Thyroid gland (tissue), 4 donors: Measurements from ENCODE around the gene TLCD2. TPM values are rescaled to one million over a fixed set of nuclear protein-coding genes. Genes with fewer than 3 reads are reported as not detected.
A peak's percentile ranks its signal among the peaks of the same experiment; 100 is the strongest.
"Not testable (repeated sequence)": the region's sequence is repeated elsewhere in the genome, so short reads cannot be mapped to it uniquely, and the experiment has no call there.

Source experiments
- DNase-seq, 2 donors: peaks; one replicate each; pipeline ENCODE4 v3.0.0-alpha.2; 2019
- H3K27ac ChIP-seq, 3 donors: fragments of 200-600 bp; sonication (generic); 1 replicate in 2 of 3; 2 replicates in 1 of 3; pipeline ENCODE4 v1.5.1; 2016 to 2019; ENCODE audit warnings: mild to moderate bottlenecking in 1 of 3, moderate library complexity in 1 of 3
- H3K27me3 ChIP-seq: fragments of 200-600 bp; sonication (generic); one replicate; pipeline ENCODE4 v1.5.1; 2019
- H3K36me3 ChIP-seq, 2 donors: fragments of 200-600 bp; sonication (generic); one replicate each; pipeline ENCODE4 v1.5.1; 2016 to 2019
- H3K4me1 ChIP-seq, 2 donors: fragments of 200-600 bp; sonication (generic); one replicate each; pipeline ENCODE4 v1.5.1; 2017 to 2019
- H3K4me3 ChIP-seq, 3 donors: fragments of 200-600 bp; sonication (generic); replicated peaks in 1 of 3; 1 replicate in 2 of 3; 2 replicates in 1 of 3; pipeline ENCODE4 v1.5.1; 2016; ENCODE audit warnings: mild to moderate bottlenecking in 1 of 3
- H3K9me3 ChIP-seq: fragments of 200-600 bp; sonication (generic); one replicate; pipeline ENCODE4 v1.5.1; 2017
- CTCF ChIP-seq, 6 experiments: fragments of 200-600 bp in 3 of 6; fragments of 450-650 bp in 3 of 6; sonication (generic) in 3 of 6; IDR thresholded peaks; one replicate each; pipeline ENCODE4 v1.5.1; 2016 to 2019; ENCODE audit warnings: antibody characterized with exemption in 6 of 6, mild to moderate bottlenecking in 2 of 6, inconsistent platforms in 1 of 6, moderate library complexity in 1 of 6
- POLR2A ChIP-seq, 2 donors: fragments of 450-650 bp; IDR thresholded peaks; one replicate each; pipeline ENCODE4 v1.6.1; 2017; ENCODE audit warnings: antibody characterized with exemption in 2 of 2, mild to moderate bottlenecking in 2 of 2, moderate library complexity in 1 of 2
- WGBS, 2 donors: methylation state at CpG; one replicate each; pipeline ENCODE4 v1.1.5; 2017; 5-methylcytosine and 5-hydroxymethylcytosine counted together
- intact Hi-C: fragments of 100-400 bp; cut with DNase I; formaldehyde crosslinking; loops from one replicate; pipeline ENCODE4 v1.15.1; 2023
- total RNA-seq, 4 donors: library from RNA; depleted of rRNA; stranded (reverse); fragments of >200 nt; gene quantifications; one replicate each; pipeline ENCODE4 v1.2.3, GENCODE V29; 2016

TLCD2 gene
- total RNA-seq, 4 donors from 2014 or later, result 1.7 to 5.6 (median 3.7) TPM

- Histone ChIP-seq H3K4me3 (no peak overlapping the region), H3K9me3 (no peaks in the 10 kb centered on the region), H3K4me1 (peaks cover 0 to 7% of the 10 kb centered on the region in 2 donors), H3K27me3 (no peaks in the 10 kb centered on the region), H3K27ac (no peak overlapping the region), H3K36me3 (peaks cover 84 to 85% of the 10 kb centered on the region in 2 donors)
- WGBS, 2 donors, result 91 to 93% methylated on average over 22 to 26 of the region's 26 CpGs
- TF ChIP-seq CTCF (IDR thresholded peaks at IDR 0.05), result no peak
- TF ChIP-seq POLR2A (IDR thresholded peaks at IDR 0.05), result no peak
- intact Hi-C loops, result loop anchor here (5.0 kb wide), 1 partner anchor 39 kb away; the partner anchor contains the start of gene TLCD2
- no peak for DNase-seq
Observed at GRCh38 chr17:1673041-1673785, 37.0 kb downstream of the TLCD2 start.

GRCh38 chr17:1663934-1664333, 46.2 kb downstream of the TLCD2 start:
- intact Hi-C loops, H3K27ac ChIP-seq, H3K9me3 ChIP-seq, DNase-seq, H3K27me3 ChIP-seq, H3K4me3 ChIP-seq, H3K4me1 ChIP-seq: not testable (repeated sequence)
- H3K36me3 ChIP-seq, result peaks cover 51 to 57% of the 10 kb centered on the region in 2 donors
- WGBS, 2 donors, result 93 to 95% methylated on average over 5 of the region's 5 CpGs

- no peak overlapping the region for H3K27ac ChIP-seq
- H3K9me3 ChIP-seq, result no peaks in the 10 kb centered on the region
- intact Hi-C loops, result no loop called here
- TF ChIP-seq CTCF (IDR thresholded peaks at IDR 0.05), result no peak
- no peak for TF ChIP-seq POLR2A (IDR thresholded peaks at IDR 0.05)
- no peak for DNase-seq
- 94 to 95% methylated on average over 9 to 12 of the region's 12 CpGs for WGBS, 2 donors
- no peak overlapping the region for H3K4me3 ChIP-seq
- peaks cover 80% of the 10 kb centered on the region in 2 donors for H3K36me3 ChIP-seq
- no peaks in the 10 kb centered on the region for H3K27me3 ChIP-seq
- H3K4me1 ChIP-seq, result no peaks in the 10 kb centered on the region
Observed at GRCh38 chr17:1661045-1661444, 49.1 kb downstream of the TLCD2 start.

- H3K4me1 ChIP-seq, result peaks cover 0 to 5% of the 10 kb centered on the region in 2 donors
- H3K4me3 ChIP-seq, result no peak overlapping the region
- H3K9me3 ChIP-seq, result no peaks in the 10 kb centered on the region
- peaks cover 95 to 99% of the 10 kb centered on the region in 2 donors for H3K36me3 ChIP-seq
- TF ChIP-seq POLR2A (IDR thresholded peaks at IDR 0.05), result no peak
- TF ChIP-seq CTCF (IDR thresholded peaks at IDR 0.05), result no peak
- H3K27me3 ChIP-seq, result no peaks in the 10 kb centered on the region
- WGBS, 2 donors, result 95 to 96% methylated on average over 9 of the region's 9 CpGs
- H3K27ac ChIP-seq, result no peak overlapping the region
- no peak for DNase-seq
- intact Hi-C loops, result no loop called here
Observed at GRCh38 chr17:1658100-1658499, 52.1 kb downstream of the TLCD2 start.

- WGBS, 2 donors, result 95 to 98% methylated on average over 14 of the region's 14 CpGs
- Histone ChIP-seq H3K4me3 (no peak overlapping the region), H3K27me3 (no peaks in the 10 kb centered on the region), H3K9me3 (no peaks in the 10 kb centered on the region), H3K36me3 (peaks cover 83% of the 10 kb centered on the region in 2 donors), H3K27ac (no peak overlapping the region), H3K4me1 (peaks cover 8 to 17% of the 10 kb centered on the region in 2 donors)
- DNase-seq, result no peak
- TF ChIP-seq CTCF (IDR thresholded peaks at IDR 0.05) (no peak), POLR2A (IDR thresholded peaks at IDR 0.05) (no peak)
- intact Hi-C loops, result no loop called here
Observed at GRCh38 chr17:1653735-1654134, 56.4 kb downstream of the TLCD2 start.

- Histone ChIP-seq H3K4me1 (peaks cover 17 to 25% of the 10 kb centered on the region in 2 donors), H3K27ac (peak overlapping the region in 2 of 3 donors; percentile 39 to 52), H3K36me3 (peaks cover 73 to 74% of the 10 kb centered on the region in 2 donors)
- H3K9me3 ChIP-seq, intact Hi-C loops, H3K4me3 ChIP-seq, H3K27me3 ChIP-seq: not testable (repeated sequence)
- peak in 1 of 2 donors; percentile 54 for DNase-seq
- 60 to 61% methylated on average over 7 of the region's 7 CpGs for WGBS, 2 donors
Observed at GRCh38 chr17:1652794-1653193, 57.4 kb downstream of the TLCD2 start.
